SK-N-SH (cell line): ENCODE data around the gene SLC46A3. TPM values are rescaled to one million over a fixed set of nuclear protein-coding genes. Genes with fewer than 3 reads are reported as not detected.

Experiments
- CTCF ChIA-PET: fragments of 300-600, 350-600 bp; formaldehyde crosslinking; extraction: SDS; loops from one replicate; lab custom pipeline; 2021; lab: Yijun Ruan, JAX
- POLR2A ChIA-PET: fragments of 350-600 bp; sonication (Branson Sonifier 250); formaldehyde crosslinking; extraction: SDS; loops from one replicate; lab custom pipeline; 2020; ENCODE audit warnings: antibody characterized with exemption, inconsistent platforms; lab: Yijun Ruan, JAX
- DNase-seq: peaks from one replicate; pipeline ENCODE4 v3.0.0; 2012
- H2AFZ ChIP-seq: fragments of 200-600 bp; sonication (generic); 2 replicates; pipeline ENCODE4 v1.8.1; 2016; ENCODE audit warnings: antibody characterized with exemption, mild to moderate bottlenecking, low read depth
- H3F3A ChIP-seq: fragments of 200-600 bp; sonication (generic); replicated peaks from 2 replicates; pipeline ENCODE3; 2016; ENCODE audit warnings: antibody characterized with exemption, mild to moderate bottlenecking; ENCODE audit not compliant: insufficient read depth
- H3K27ac ChIP-seq, 2 experiments: fragments of 200-500 bp in 1 of 2; fragments of 200-600 bp in 1 of 2; sonication (Bioruptor generic) in 1 of 2; sonication (generic), shearing (Covaris generic) in 1 of 2; 2 replicates each; pipeline versions ENCODE4 v1.5.1 to v1.6.1; 2014 to 2016; ENCODE audit warnings: low read depth in 2 of 2, inconsistent platforms in 1 of 2, low read length in 1 of 2, mild to moderate bottlenecking in 1 of 2, mixed read lengths in 1 of 2
- H3K27me3 ChIP-seq: fragments of 200-600 bp; sonication (generic), shearing (Covaris generic); 2 replicates; pipeline ENCODE4 v1.6.1; 2016; ENCODE audit warnings: mixed run types; ENCODE audit not compliant: insufficient read depth
- H3K36me3 ChIP-seq, 2 experiments: fragments of 200-500 bp in 1 of 2; fragments of 200-600 bp in 1 of 2; sonication (Bioruptor generic) in 1 of 2; sonication (generic) in 1 of 2; replicated peaks in 1 of 2; 2 replicates each; pipeline versions ENCODE3 to v1.5.1; 2014 to 2016; ENCODE audit warnings: low read length in 1 of 2, mild to moderate bottlenecking in 1 of 2; ENCODE audit not compliant: insufficient read depth in 2 of 2, control insufficient read depth in 1 of 2
- H3K4me1 ChIP-seq, 2 experiments: fragments of 200-500 bp in 1 of 2; fragments of 200-600 bp in 1 of 2; sonication (Bioruptor generic) in 1 of 2; sonication (generic), shearing (Covaris generic) in 1 of 2; 2 replicates each; pipeline versions ENCODE4 v1.5.1 to v1.6.1; 2014 to 2016; ENCODE audit warnings: low read depth in 1 of 2, low read length in 1 of 2, mixed run types in 1 of 2; ENCODE audit not compliant: insufficient read depth in 2 of 2, control insufficient read depth in 1 of 2
- H3K4me2 ChIP-seq: fragments of 200-600 bp; sonication (generic), shearing (Covaris generic); 2 replicates; pipeline ENCODE4 v1.6.1; 2017; ENCODE audit warnings: mixed run types
- H3K4me3 ChIP-seq, 2 experiments: fragments of 200-500 bp in 1 of 2; fragments of 200-600 bp in 1 of 2; sonication (Bioruptor generic) in 1 of 2; sonication (generic), shearing (Covaris generic) in 1 of 2; 2 replicates each; pipeline versions ENCODE4 v1.5.1 to v1.8.1; 2014 to 2016; ENCODE audit warnings: low read depth in 2 of 2, inconsistent platforms in 1 of 2, low read length in 1 of 2, mild to moderate bottlenecking in 1 of 2, mixed read lengths in 1 of 2, moderate library complexity in 1 of 2
- H3K79me2 ChIP-seq: fragments of 200-600 bp; sonication (generic); 2 replicates; pipeline ENCODE4 v1.8.1; 2017; ENCODE audit warnings: mild to moderate bottlenecking; ENCODE audit not compliant: insufficient read depth
- H3K9ac ChIP-seq: fragments of 200-600 bp; sonication (generic); 2 replicates; pipeline ENCODE4 v1.6.1; 2017; ENCODE audit warnings: mixed run types
- H3K9me2 ChIP-seq: fragments of 200-600 bp; sonication (generic); 2 replicates; pipeline ENCODE4 v1.6.1; 2017; ENCODE audit warnings: mixed run types
- H3K9me3 ChIP-seq: fragments of 200-600 bp; sonication (generic); 2 replicates; pipeline ENCODE4 v1.6.1; 2017; ENCODE audit warnings: mixed run types, mild to moderate bottlenecking, moderate library complexity
- H4K20me1 ChIP-seq: fragments of 200-600 bp; sonication (generic); 2 replicates; pipeline ENCODE4 v1.6.1; 2017; ENCODE audit warnings: mild to moderate bottlenecking, mixed run types; ENCODE audit not compliant: insufficient read depth
- ELF1 ChIP-seq: IDR thresholded peaks from 2 replicates; pipeline ENCODE4 v1.4.0; 2012
- EP300 ChIP-seq, 2 experiments: IDR thresholded peaks; 2 replicates each; pipeline versions ENCODE4 v1.4.0 to v1.6.1; 2012; ENCODE audit warnings: borderline replicate concordance in 1 of 2, low read depth in 1 of 2, low read length in 1 of 2
- EZH2phosphoT487 ChIP-seq: fragments of 200-600 bp; sonication (generic); IDR thresholded peaks from 2 replicates; pipeline ENCODE4 v1.6.1; 2017; ENCODE audit warnings: low read depth, mixed run types, mild to moderate bottlenecking, antibody characterized with exemption, moderate library complexity, borderline replicate concordance
- FOSL2 ChIP-seq: IDR thresholded peaks from 2 replicates; pipeline ENCODE4 v1.4.0; 2012; ENCODE audit warnings: low read depth, mild to moderate bottlenecking, moderate library complexity, borderline replicate concordance
- FOXJ3 ChIP-seq: sonication (generic); formaldehyde crosslinking; IDR thresholded peaks from 2 replicates; pipeline ENCODE4 v1.5.1; 2020; ENCODE audit warnings: mild to moderate bottlenecking, missing genetic modification reagents
- FOXM1 ChIP-seq: IDR thresholded peaks from 2 replicates; pipeline ENCODE4 v1.4.0; 2012; ENCODE audit warnings: low read depth, mild to moderate bottlenecking
- GATA2 ChIP-seq: sonication (generic); formaldehyde crosslinking; IDR thresholded peaks from 2 replicates; pipeline ENCODE4 v1.5.0; 2020; ENCODE audit warnings: mild to moderate bottlenecking, missing genetic modification reagents
- JUND ChIP-seq: IDR thresholded peaks from 2 replicates; pipeline ENCODE4 v1.4.0; 2012
- MEF2A ChIP-seq: IDR thresholded peaks from 2 replicates; pipeline ENCODE4 v1.4.0; 2012; ENCODE audit warnings: low read depth, borderline replicate concordance
- MXI1 ChIP-seq: IDR thresholded peaks from 2 replicates; pipeline ENCODE4 v1.6.1; 2012; ENCODE audit warnings: mild to moderate bottlenecking, low read depth, low read length, improper control_type of control experiment
- NRF1 ChIP-seq: IDR thresholded peaks from 2 replicates; pipeline ENCODE4 v1.6.1; 2012; ENCODE audit warnings: low read depth, mild to moderate bottlenecking, low read length
- RAD21 ChIP-seq: IDR thresholded peaks from 2 replicates; pipeline ENCODE4 v1.6.1; 2012; ENCODE audit warnings: mild to moderate bottlenecking, low read length
- RCOR1 ChIP-seq: fragments of 150-350 bp; IDR thresholded peaks from 2 replicates; pipeline ENCODE4 v1.6.1; 2017; ENCODE audit warnings: antibody characterized with exemption, low read length
- SIN3A ChIP-seq: IDR thresholded peaks from 2 replicates; pipeline ENCODE4 v1.6.1; 2012; ENCODE audit warnings: low read depth, mild to moderate bottlenecking, low read length, moderate library complexity, borderline replicate concordance
- SMC3 ChIP-seq: IDR thresholded peaks from 2 replicates; pipeline ENCODE4 v1.6.1; 2012; ENCODE audit warnings: low read depth, low read length, improper control_type of control experiment
- TCF12 ChIP-seq: IDR thresholded peaks from 2 replicates; pipeline ENCODE4 v1.4.0; 2012
- WGBS: methylation state at CpG from one replicate; pipeline ENCODE4 v1.1.6; 2017; ENCODE audit warnings: low lambda C conversion rate; 5-methylcytosine and 5-hydroxymethylcytosine counted together
- polyA plus RNA-seq, 3 experiments: library from polyadenylated mRNA; depleted of rRNA; stranded (reverse); fragments of >200 nt; gene quantifications; 2 replicates each; pipeline ENCODE4 v1.2.3, GENCODE V29; 2012
- TF ChIP-seq, protein P1 (sequence below): IDR thresholded peaks from 2 replicates; pipeline ENCODE4 v1.4.0; 2012; ENCODE audit warnings: low read depth, borderline replicate concordance
- TF ChIP-seq, protein P2 (sequence below): fragments of 150-350 bp; IDR thresholded peaks from 2 replicates; pipeline ENCODE4 v1.6.1; 2017; ENCODE audit warnings: antibody characterized with exemption, low read length, low read depth, borderline replicate concordance
- TF ChIP-seq, protein P3 (sequence below): IDR thresholded peaks from 2 replicates; pipeline ENCODE4 v1.6.1; 2012; ENCODE audit warnings: mild to moderate bottlenecking, low read depth, low read length, moderate library complexity
- TF ChIP-seq, protein P4 (sequence below): IDR thresholded peaks from 2 replicates; pipeline ENCODE4 v1.4.0; 2012; ENCODE audit warnings: low read depth

The SLC46A3 gene
- polyA plus RNA-seq, 1 of the 3 experiments (the other 2 are of a cell fraction), result 2.0 TPM

DNA sequence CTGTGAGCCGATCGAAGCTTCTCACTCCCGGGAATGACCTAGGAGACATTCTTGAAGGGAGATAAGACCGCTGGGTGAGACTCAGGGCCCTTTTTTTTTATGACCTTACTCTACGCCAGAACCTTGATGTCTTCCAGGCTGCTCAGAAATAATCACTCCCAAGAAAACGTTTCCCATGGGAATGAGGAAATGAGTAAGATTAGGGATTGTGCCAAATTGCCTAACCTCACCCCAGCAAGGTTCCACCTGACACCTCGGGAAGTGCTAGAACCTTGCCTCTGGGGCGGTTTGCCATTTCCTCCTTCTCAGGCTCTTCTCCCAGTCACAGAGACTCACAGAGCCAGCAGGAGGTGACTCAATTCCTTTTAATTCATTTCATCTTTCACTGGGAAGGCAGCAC, 2.3 kb downstream of the SLC46A3 start:
- peak overlapping the region; percentile 28; the same call in 1 of the 2 replicates for H3K4me2 ChIP-seq
- CTCF ChIA-PET, result no interaction called here

More for the DNA sequence above, 2.3 kb downstream of the SLC46A3 start:
- H3F3A ChIP-seq, result peaks cover 6% of the 10 kb centered on the region
- H3K4me3 ChIP-seq, result no peak overlapping the region
- no peaks in the 10 kb centered on the region for H4K20me1 ChIP-seq
- no peaks in the 10 kb centered on the region; the same call in 1 of the 2 replicates for H3K79me2 ChIP-seq
- no peaks in the 10 kb centered on the region for H3K9me3 ChIP-seq
- H3K4me1 ChIP-seq, result peaks cover 4% of the 10 kb centered on the region in 2 experiments; a peak in 1 of 4 replicates
- H3K36me3 ChIP-seq, result no peaks in the 10 kb centered on the region
- POLR2A ChIA-PET, result no interaction called here
- peak overlapping the region in 1 of 2 experiments; percentile 50; a peak in 2 of 4 replicates for H3K27ac ChIP-seq
- H2AFZ ChIP-seq, result peak overlapping the region; percentile 30
- no peak for TF ChIP-seq FOSL2
- TF ChIP-seq, protein P1, sequence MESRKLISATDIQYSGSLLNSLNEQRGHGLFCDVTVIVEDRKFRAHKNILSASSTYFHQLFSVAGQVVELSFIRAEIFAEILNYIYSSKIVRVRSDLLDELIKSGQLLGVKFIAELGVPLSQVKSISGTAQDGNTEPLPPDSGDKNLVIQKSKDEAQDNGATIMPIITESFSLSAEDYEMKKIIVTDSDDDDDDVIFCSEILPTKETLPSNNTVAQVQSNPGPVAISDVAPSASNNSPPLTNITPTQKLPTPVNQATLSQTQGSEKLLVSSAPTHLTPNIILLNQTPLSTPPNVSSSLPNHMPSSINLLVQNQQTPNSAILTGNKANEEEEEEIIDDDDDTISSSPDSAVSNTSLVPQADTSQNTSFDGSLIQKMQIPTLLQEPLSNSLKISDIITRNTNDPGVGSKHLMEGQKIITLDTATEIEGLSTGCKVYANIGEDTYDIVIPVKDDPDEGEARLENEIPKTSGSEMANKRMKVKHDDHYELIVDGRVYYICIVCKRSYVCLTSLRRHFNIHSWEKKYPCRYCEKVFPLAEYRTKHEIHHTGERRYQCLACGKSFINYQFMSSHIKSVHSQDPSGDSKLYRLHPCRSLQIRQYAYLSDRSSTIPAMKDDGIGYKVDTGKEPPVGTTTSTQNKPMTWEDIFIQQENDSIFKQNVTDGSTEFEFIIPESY, result no peak
- TF ChIP-seq MXI1, result no peak
- TF ChIP-seq RCOR1, result no peak
- TF ChIP-seq SIN3A, result no peak
- no peak for TF ChIP-seq SMC3
- TF ChIP-seq EZH2phosphoT487, result no peak
- no peak for TF ChIP-seq NRF1
- TF ChIP-seq, protein P2, sequence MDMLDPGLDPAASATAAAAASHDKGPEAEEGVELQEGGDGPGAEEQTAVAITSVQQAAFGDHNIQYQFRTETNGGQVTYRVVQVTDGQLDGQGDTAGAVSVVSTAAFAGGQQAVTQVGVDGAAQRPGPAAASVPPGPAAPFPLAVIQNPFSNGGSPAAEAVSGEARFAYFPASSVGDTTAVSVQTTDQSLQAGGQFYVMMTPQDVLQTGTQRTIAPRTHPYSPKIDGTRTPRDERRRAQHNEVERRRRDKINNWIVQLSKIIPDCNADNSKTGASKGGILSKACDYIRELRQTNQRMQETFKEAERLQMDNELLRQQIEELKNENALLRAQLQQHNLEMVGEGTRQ, result no peak
- TF ChIP-seq JUND, result no peak
- TF ChIP-seq ELF1, result no peak
- TF ChIP-seq EP300 (IDR thresholded peaks at IDR 0.05; ENCODE audit: borderline replicate concordance in 1 of 2, low read depth in 1 of 2, low read length in 1 of 2), result no peak
- no peak for TF ChIP-seq FOXJ3 (CRISPR knock-in tag)
- no peak for TF ChIP-seq RAD21
- TF ChIP-seq TCF12, result no peak
- no peak for TF ChIP-seq GATA2 (CRISPR knock-in tag)
- TF ChIP-seq FOXM1, result no peak
- TF ChIP-seq MEF2A, result no peak
- TF ChIP-seq, protein P3, sequence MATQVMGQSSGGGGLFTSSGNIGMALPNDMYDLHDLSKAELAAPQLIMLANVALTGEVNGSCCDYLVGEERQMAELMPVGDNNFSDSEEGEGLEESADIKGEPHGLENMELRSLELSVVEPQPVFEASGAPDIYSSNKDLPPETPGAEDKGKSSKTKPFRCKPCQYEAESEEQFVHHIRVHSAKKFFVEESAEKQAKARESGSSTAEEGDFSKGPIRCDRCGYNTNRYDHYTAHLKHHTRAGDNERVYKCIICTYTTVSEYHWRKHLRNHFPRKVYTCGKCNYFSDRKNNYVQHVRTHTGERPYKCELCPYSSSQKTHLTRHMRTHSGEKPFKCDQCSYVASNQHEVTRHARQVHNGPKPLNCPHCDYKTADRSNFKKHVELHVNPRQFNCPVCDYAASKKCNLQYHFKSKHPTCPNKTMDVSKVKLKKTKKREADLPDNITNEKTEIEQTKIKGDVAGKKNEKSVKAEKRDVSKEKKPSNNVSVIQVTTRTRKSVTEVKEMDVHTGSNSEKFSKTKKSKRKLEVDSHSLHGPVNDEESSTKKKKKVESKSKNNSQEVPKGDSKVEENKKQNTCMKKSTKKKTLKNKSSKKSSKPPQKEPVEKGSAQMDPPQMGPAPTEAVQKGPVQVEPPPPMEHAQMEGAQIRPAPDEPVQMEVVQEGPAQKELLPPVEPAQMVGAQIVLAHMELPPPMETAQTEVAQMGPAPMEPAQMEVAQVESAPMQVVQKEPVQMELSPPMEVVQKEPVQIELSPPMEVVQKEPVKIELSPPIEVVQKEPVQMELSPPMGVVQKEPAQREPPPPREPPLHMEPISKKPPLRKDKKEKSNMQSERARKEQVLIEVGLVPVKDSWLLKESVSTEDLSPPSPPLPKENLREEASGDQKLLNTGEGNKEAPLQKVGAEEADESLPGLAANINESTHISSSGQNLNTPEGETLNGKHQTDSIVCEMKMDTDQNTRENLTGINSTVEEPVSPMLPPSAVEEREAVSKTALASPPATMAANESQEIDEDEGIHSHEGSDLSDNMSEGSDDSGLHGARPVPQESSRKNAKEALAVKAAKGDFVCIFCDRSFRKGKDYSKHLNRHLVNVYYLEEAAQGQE, result no peak
- TF ChIP-seq, protein P4, sequence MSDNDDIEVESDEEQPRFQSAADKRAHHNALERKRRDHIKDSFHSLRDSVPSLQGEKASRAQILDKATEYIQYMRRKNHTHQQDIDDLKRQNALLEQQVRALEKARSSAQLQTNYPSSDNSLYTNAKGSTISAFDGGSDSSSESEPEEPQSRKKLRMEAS, result no peak
- H3K27me3 ChIP-seq, result no peaks in the 10 kb centered on the region
- 21% methylated on average over 8 of the region's 8 CpGs for WGBS
- no peak overlapping the region; the same call in 1 of the 2 replicates for H3K9ac ChIP-seq
- DNase-seq, result no peak
- H3K9me2 ChIP-seq, result no peaks in the 10 kb centered on the region
